HCT116 (cell line): ENCODE results near the gene SYNPO. TPM values are rescaled to one million over a fixed set of nuclear protein-coding genes. Genes with fewer than 3 reads are reported as not detected.

Experiments
- ATAC-seq: fragments of 200-7000 bp; cut with Tn5 transposase; 2 replicates; pipeline ENCODE4 v1.9.1; 2020; ENCODE audit warnings: mild to moderate bottlenecking, moderate library complexity
- BruUV-seq: library from RNA; stranded (reverse); fragments of 400-500 nt; replicated peaks from 2 replicates; lab custom pipeline; 2021; lab: Mats Ljungman, UMichigan
- CTCF ChIA-PET: fragments of 300-600 bp; sonication (Branson Sonifier 250); formaldehyde crosslinking; loops from one replicate; lab custom pipeline; 2021; ENCODE audit warnings: antibody characterized with exemption; lab: Charles Lee
- POLR2A ChIA-PET: fragments of 300-600, 350-600 bp; sonication (Branson Sonifier 250); formaldehyde crosslinking; loops from one replicate; lab custom pipeline; 2021; ENCODE audit warnings: antibody characterized with exemption; lab: Charles Lee
- RAD21 ChIA-PET, 2 experiments: fragments of 300-600 bp; sonication (Branson Sonifier 250); formaldehyde crosslinking; loops; one replicate each; lab custom pipeline; 2023; ENCODE audit warnings: low total read pairs in 2 of 2; ENCODE audit not compliant: uncharacterized antibody in 2 of 2, unreplicated experiment in 2 of 2, low non-redundant PET in 1 of 2; lab: Charles Lee
- DNase-seq: peaks from one replicate; pipeline ENCODE4 v3.0.0-alpha.2; 2010; ENCODE audit warnings: low read depth, low spot score
- H2AFZ ChIP-seq: fragments of 200-600 bp; shearing (Covaris generic), sonication (generic); 2 replicates; pipeline ENCODE4 v1.6.1; 2017; ENCODE audit warnings: low read depth, mixed run types, mixed read lengths, antibody characterized with exemption, low read length; ENCODE audit not compliant: poor library complexity, severe bottlenecking
- H3K27ac ChIP-seq: 2 replicates; pipeline ENCODE4 v1.5.1; 2012; ENCODE audit warnings: low read depth, low read length
- H3K27me3 ChIP-seq: fragments of 200-600 bp; sonication (generic); 2 replicates; pipeline ENCODE4 v1.6.1; 2016; ENCODE audit warnings: mixed run types, low read length, mixed read lengths; ENCODE audit not compliant: insufficient read depth
- H3K36me3 ChIP-seq, 2 experiments: fragments of 200-500 bp in 1 of 2; fragments of 200-600 bp in 1 of 2; sonication (Bioruptor generic) in 1 of 2; sonication (generic) in 1 of 2; 2 replicates each; pipeline versions ENCODE4 v1.5.1 to v1.6.1; 2014 to 2016; ENCODE audit warnings: low read length in 2 of 2, inconsistent platforms in 1 of 2, mixed read lengths in 1 of 2, mixed run types in 1 of 2; ENCODE audit not compliant: insufficient read depth in 2 of 2, control insufficient read depth in 1 of 2
- H3K4me1 ChIP-seq, 2 experiments: fragments of 200-600 bp in 1 of 2; sonication (generic) in 1 of 2; 2 replicates each; pipeline versions ENCODE4 v1.5.1 to v1.6.1; 2012 to 2017; ENCODE audit warnings: low read length in 2 of 2, inconsistent platforms in 1 of 2, mild to moderate bottlenecking in 1 of 2, mixed read lengths in 1 of 2, mixed run types in 1 of 2, moderate library complexity in 1 of 2; ENCODE audit not compliant: insufficient read depth in 2 of 2, control insufficient read depth in 1 of 2
- H3K4me2 ChIP-seq: fragments of 200-600 bp; sonication (generic); 2 replicates; pipeline ENCODE4 v1.6.1; 2017; ENCODE audit warnings: mixed run types, low read length, mixed read lengths
- H3K4me3 ChIP-seq, 2 experiments: fragments of 200-600 bp in 1 of 2; sonication (generic) in 1 of 2; replicated peaks in 1 of 2; 2 replicates each; pipeline ENCODE4 v1.5.1; 2011 to 2016; ENCODE audit warnings: low read length in 2 of 2, control low read depth in 1 of 2, low read depth in 1 of 2, mild to moderate bottlenecking in 1 of 2, mixed read lengths in 1 of 2, mixed run types in 1 of 2
- H3K79me2 ChIP-seq: fragments of 200-600 bp; sonication (generic); 2 replicates; pipeline ENCODE4 v1.6.1; 2017; ENCODE audit warnings: mild to moderate bottlenecking, mixed run types, low read length, moderate library complexity, mixed read lengths; ENCODE audit not compliant: insufficient read depth
- H3K9ac ChIP-seq: fragments of 200-600 bp; sonication (generic); 2 replicates; pipeline ENCODE4 v1.6.1; 2016; ENCODE audit warnings: low read length, mixed read lengths
- H3K9me2 ChIP-seq: fragments of 200-600 bp; sonication (generic), shearing (Covaris generic); 2 replicates; pipeline ENCODE4 v1.6.1; 2017; ENCODE audit warnings: mixed run types, mild to moderate bottlenecking, moderate library complexity; ENCODE audit not compliant: insufficient read depth
- H3K9me3 ChIP-seq, 2 experiments: fragments of 200-500 bp in 1 of 2; fragments of 200-600 bp in 1 of 2; sonication (Bioruptor generic) in 1 of 2; sonication (generic) in 1 of 2; 2 replicates each; pipeline ENCODE4 v1.6.1; 2014 to 2017; ENCODE audit warnings: low read length in 2 of 2, mixed read lengths in 2 of 2, inconsistent platforms in 1 of 2, low read depth in 1 of 2, mild to moderate bottlenecking in 1 of 2, mixed run types in 1 of 2, moderate library complexity in 1 of 2; ENCODE audit not compliant: control insufficient read depth in 1 of 2, insufficient read depth in 1 of 2
- H4K20me1 ChIP-seq: fragments of 200-600 bp; sonication (generic), shearing (Covaris generic); 2 replicates; pipeline ENCODE4 v1.6.1; 2017; ENCODE audit warnings: mixed run types, mild to moderate bottlenecking, moderate library complexity; ENCODE audit not compliant: insufficient read depth
- CEBPB ChIP-seq: IDR thresholded peaks from 2 replicates; pipeline ENCODE4 v1.6.1; 2012; ENCODE audit warnings: low read depth
- EGR1 ChIP-seq: IDR thresholded peaks from 2 replicates; pipeline ENCODE4 v1.6.1; 2012; ENCODE audit warnings: low read depth
- TCF7L2 ChIP-seq: IDR thresholded peaks from 2 replicates; pipeline ENCODE4 v1.7.0; 2011; ENCODE audit warnings: borderline replicate concordance, inconsistent platforms; ENCODE audit not compliant: insufficient read depth, insufficient read length; ENCODE audit errors: extremely low read depth
- intact Hi-C: fragments of 100-400 bp; cut with micrococcal nuclease; formaldehyde crosslinking; loops from 2 replicates; pipeline ENCODE4 v1.10.0; 2022
- total RNA-seq: library from RNA; stranded (reverse); gene quantifications from one replicate; pipeline ENCODE4 v1.2.1, GENCODE V29; 2021; ENCODE audit not compliant: unreplicated experiment
- TF ChIP-seq, protein P1 (sequence below): IDR thresholded peaks from 2 replicates; pipeline ENCODE4 v1.6.1; 2012
- TF ChIP-seq, protein P2 (sequence below): IDR thresholded peaks from 2 replicates; pipeline ENCODE4 v1.6.1; 2012
- TF ChIP-seq, protein P3 (sequence below): IDR thresholded peaks from 2 replicates; pipeline ENCODE4 v1.6.1; 2011; ENCODE audit warnings: mild to moderate bottlenecking, low read length, moderate library complexity; ENCODE audit not compliant: insufficient replicate concordance; ENCODE audit errors: extremely low read depth

SYNPO gene
- total RNA-seq, 1 experiment from 2014 or later = 8.2 TPM

DNA sequence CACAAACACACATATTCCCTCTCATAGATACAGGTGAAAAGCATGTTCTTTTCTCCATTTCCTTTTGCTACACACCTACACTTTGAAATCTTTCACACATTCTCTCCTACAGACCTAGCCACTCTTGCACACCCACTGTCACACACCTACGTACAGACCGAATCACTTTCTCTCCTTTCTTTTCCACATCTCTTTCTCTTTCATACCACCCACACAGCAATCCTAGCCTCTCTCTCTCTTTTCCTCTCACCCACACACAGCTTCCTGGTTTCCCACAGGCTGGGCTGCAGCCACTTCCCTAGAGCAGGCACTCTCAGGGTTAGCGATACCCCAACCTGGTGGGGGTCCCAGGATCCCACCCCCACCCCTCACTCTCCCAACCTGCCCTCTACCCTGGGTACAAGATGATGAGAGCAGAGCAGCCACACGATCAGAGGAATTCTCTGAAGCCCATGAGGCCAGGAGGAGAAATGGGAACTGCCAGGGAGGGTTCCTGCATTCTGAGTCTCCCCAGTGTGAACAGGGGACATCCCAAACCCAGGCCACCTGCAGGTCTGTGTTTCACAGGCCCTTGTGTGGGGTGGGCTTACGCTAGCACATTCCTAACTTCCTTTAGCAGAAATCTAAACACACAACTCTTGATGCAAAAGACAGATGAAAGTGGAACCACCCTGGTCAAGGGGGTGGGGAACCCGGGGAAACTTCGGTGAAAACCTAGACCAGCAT lies 17.1 kb upstream of the SYNPO start:
- no peak for TF ChIP-seq CEBPB
- TF ChIP-seq, protein P1, sequence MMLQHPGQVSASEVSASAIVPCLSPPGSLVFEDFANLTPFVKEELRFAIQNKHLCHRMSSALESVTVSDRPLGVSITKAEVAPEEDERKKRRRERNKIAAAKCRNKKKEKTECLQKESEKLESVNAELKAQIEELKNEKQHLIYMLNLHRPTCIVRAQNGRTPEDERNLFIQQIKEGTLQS = no peak
- no peak for TF ChIP-seq EGR1
- TF ChIP-seq, protein P2, sequence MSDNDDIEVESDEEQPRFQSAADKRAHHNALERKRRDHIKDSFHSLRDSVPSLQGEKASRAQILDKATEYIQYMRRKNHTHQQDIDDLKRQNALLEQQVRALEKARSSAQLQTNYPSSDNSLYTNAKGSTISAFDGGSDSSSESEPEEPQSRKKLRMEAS = no peak
- TF ChIP-seq, protein P3, sequence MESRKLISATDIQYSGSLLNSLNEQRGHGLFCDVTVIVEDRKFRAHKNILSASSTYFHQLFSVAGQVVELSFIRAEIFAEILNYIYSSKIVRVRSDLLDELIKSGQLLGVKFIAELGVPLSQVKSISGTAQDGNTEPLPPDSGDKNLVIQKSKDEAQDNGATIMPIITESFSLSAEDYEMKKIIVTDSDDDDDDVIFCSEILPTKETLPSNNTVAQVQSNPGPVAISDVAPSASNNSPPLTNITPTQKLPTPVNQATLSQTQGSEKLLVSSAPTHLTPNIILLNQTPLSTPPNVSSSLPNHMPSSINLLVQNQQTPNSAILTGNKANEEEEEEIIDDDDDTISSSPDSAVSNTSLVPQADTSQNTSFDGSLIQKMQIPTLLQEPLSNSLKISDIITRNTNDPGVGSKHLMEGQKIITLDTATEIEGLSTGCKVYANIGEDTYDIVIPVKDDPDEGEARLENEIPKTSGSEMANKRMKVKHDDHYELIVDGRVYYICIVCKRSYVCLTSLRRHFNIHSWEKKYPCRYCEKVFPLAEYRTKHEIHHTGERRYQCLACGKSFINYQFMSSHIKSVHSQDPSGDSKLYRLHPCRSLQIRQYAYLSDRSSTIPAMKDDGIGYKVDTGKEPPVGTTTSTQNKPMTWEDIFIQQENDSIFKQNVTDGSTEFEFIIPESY = no peak
- no peak for TF ChIP-seq TCF7L2
- TF ChIP-seq, all 23 proteins: peak for 0
- ChIA-PET RAD21 (interaction anchor here in 1 of 2 experiments (0.5 kb wide), 1 partner anchor 34 kb away, joined by 4 read pairs; no protein-coding TSS in a partner anchor), POLR2A (no interaction called here), CTCF (no interaction called here)
- H3K27me3 ChIP-seq = no peaks in the 10 kb centered on the region
- H3K27ac ChIP-seq = no peak overlapping the region
- H3K36me3 ChIP-seq = no peaks in the 10 kb centered on the region
- no peaks in the 10 kb centered on the region for H4K20me1 ChIP-seq
- H3K4me1 ChIP-seq = peaks cover 18 to 39% of the 10 kb centered on the region in 2 experiments
- intact Hi-C loops = no loop called here
- H3K9ac ChIP-seq = no peak overlapping the region
- no peak for DNase-seq
- H2AFZ ChIP-seq = no peak overlapping the region
- H3K9me2 ChIP-seq = no peaks in the 10 kb centered on the region
- H3K79me2 ChIP-seq = no peaks in the 10 kb centered on the region
- no peaks in the 10 kb centered on the region for H3K9me3 ChIP-seq
- H3K4me2 ChIP-seq = 0 out of 2 replicates have a peak overlapping the region, but pooled peaks have one; percentile 81
- no peak overlapping the region for H3K4me3 ChIP-seq
- no TSS peak for BruUV-seq
- no peak for ATAC-seq
